Measurements from ENCODE around the gene CACHD1.

Gene CACHD1

DNA sequence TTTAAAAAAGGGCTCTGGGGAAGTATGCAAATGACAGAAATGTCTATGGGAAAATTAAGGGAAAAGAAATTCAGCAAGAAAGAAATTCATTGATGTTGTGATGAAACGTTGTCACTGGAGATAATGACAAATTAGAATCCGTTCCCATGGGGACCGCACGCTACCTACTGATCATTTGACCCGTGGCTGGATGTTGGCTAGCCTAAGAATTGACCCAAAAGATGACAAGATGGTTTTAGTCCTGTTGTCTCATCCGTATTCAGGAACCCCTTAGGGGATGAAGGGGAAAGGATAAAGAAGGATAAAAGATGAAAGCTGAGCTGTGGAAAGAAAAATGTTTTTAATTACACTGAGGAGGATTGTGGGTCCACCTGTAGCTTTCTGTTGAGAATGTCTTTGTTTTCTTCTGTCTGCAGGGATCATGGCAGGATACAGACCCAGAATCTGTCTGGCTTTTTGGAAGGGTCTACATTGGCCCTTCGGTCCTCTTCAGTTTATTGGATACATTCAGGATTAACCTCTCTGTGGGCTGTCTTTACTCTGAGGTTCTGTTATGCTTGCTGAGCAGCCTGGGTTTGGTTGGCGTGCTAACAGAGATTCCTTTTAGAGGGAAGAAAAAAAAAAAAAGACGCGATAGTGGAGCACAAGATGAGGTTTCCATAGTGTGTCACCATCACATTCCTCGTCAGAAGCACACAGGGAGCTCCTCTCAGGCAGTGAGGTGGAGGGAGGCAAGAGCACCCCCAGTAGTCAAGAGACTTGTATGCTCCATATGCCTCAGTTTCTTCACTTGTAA, 106.2 kb downstream of the CACHD1 start:
- Histone ChIP-seq H3K4ac (ENCODE audit: low read depth, low read length) (no peak overlapping the region), H3K27ac (ENCODE audit: low read depth, low read length) (no peak overlapping the region), H3K79me1 (ENCODE audit: low read length) (no peaks in the 10 kb centered on the region), H3K18ac (ENCODE audit: low read length) (no peak overlapping the region), H3K4me2 (ENCODE audit: low read length) (no peak overlapping the region), H3K4me1 (ENCODE audit: control insufficient read depth in 1 of 2, insufficient read depth in 2 of 2, low read length in 2 of 2) (no peaks in the 10 kb centered on the region), H3K23ac (ENCODE audit: low read length) (no peak overlapping the region), H3K27me3 (ENCODE audit: insufficient read depth, low read length) (no peaks in the 10 kb centered on the region), H3K9me3 (ENCODE audit: insufficient read depth, low read depth, low read length) (no peaks in the 10 kb centered on the region), H4K12ac (ENCODE audit: low read depth, low read length) (no peak overlapping the region), H3K9ac (ENCODE audit: low read length) (no peak overlapping the region), H3K14ac (ENCODE audit: low read length) (no peak overlapping the region), H2AK5ac (ENCODE audit: low read length) (no peak overlapping the region), H2AFZ (ENCODE audit: insufficient read depth, low read length, poor library complexity) (no peak overlapping the region), H3K36me3 (ENCODE audit: control insufficient read depth in 1 of 2, insufficient read depth in 2 of 2, low read length in 2 of 2) (no peaks in the 10 kb centered on the region), H4K8ac (ENCODE audit: low read depth, low read length) (no peak overlapping the region), H3K4me3 (ENCODE audit: low read depth, low read length) (no peak overlapping the region), H4K91ac (ENCODE audit: low read depth, low read length) (no peak overlapping the region), H2BK120ac (ENCODE audit: insufficient read depth, low read length, poor library complexity) (no peak overlapping the region), H3K79me2 (ENCODE audit: control insufficient read depth, insufficient read depth, low read length, poor library complexity) (no peaks in the 10 kb centered on the region), H2BK5ac (ENCODE audit: low read depth, low read length, poor library complexity) (no peak overlapping the region), H2BK12ac (ENCODE audit: low read length) (no peak overlapping the region)
- WGBS (ENCODE audit: extremely low coverage, insufficient coverage, insufficient read length): no CpG with 5 or more reads among the region's 11 CpGs
- no peak for DNase-seq

DNA sequence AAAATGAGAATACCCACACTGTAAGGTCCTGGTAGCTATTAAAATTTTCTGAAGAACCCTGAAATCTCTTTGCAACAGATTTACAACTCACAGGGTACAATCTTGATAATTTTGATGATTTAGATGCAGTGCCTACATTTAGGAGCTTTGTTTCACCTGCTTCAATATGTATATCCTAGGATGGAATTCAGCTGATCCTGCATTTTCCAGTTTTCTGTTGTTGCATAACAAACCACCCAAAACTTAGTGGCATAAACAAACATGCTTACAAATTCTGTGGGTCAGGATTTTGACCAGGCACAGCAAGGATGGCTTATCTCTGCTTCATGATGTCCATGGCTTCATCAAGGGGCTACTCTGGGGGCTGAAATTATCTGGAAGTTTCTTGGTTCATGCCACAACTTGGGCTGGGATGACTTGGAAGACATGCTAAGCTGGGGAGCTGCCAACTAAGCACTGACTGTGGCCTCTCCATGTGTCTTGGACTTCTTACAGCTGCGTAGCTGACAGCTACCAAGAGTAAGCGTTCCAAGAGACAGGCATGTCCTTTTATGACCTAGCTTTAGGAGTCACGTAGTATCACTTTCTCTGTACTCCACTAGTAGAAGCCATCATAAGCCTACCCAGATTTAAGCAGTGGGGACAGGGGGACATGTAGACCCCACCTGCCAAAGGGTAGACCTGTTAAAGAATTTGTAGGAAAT, 108.5 kb downstream of the CACHD1 start:
- H3K23ac ChIP-seq (ENCODE audit: low read length): no peak overlapping the region
- no CpG with 5 or more reads among the region's 3 CpGs for WGBS (ENCODE audit: extremely low coverage, insufficient coverage, insufficient read length)
- H2BK5ac ChIP-seq (ENCODE audit: low read depth, low read length, poor library complexity): no peak overlapping the region

DNA sequence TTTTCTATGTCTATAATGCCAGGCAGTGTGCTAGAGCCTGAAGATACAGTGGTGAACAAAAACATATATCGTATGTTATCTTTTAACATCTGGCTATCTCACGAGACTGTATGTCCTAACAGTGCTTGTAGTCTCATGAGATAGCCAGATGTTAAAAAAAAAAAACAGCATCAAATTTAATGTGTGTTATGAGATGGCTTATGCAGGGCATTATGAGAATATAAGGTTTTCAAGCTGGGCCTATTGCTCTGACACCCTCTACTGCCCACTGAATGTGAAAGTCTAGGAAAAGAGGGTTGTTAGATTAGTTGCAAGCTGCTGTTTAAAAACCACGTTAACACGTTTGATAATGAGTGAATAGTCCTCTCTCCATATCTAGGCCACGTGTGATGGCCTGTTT, 109.8 kb downstream of the CACHD1 start:
- Histone ChIP-seq H4K8ac (ENCODE audit: low read depth, low read length) (no peak overlapping the region), H2AFZ (ENCODE audit: insufficient read depth, low read length, poor library complexity) (no peak overlapping the region), H2BK120ac (ENCODE audit: insufficient read depth, low read length, poor library complexity) (no peak overlapping the region), H3K79me2 (ENCODE audit: control insufficient read depth, insufficient read depth, low read length, poor library complexity) (no peaks in the 10 kb centered on the region), H2BK12ac (ENCODE audit: low read length) (no peak overlapping the region), H4K91ac (ENCODE audit: low read depth, low read length) (no peak overlapping the region), H3K79me1 (ENCODE audit: low read length) (no peaks in the 10 kb centered on the region), H3K14ac (ENCODE audit: low read length) (no peak overlapping the region), H3K4me3 (ENCODE audit: low read depth, low read length) (no peak overlapping the region), H3K23ac (ENCODE audit: low read length) (no peak overlapping the region), H3K36me3 (ENCODE audit: control insufficient read depth in 1 of 2, insufficient read depth in 2 of 2, low read length in 2 of 2) (no peaks in the 10 kb centered on the region), H3K9me3 (ENCODE audit: insufficient read depth, low read depth, low read length) (no peaks in the 10 kb centered on the region), H3K27me3 (ENCODE audit: insufficient read depth, low read length) (no peaks in the 10 kb centered on the region), H3K27ac (ENCODE audit: low read depth, low read length) (no peak overlapping the region), H3K4me2 (ENCODE audit: low read length) (no peak overlapping the region), H2AK5ac (ENCODE audit: low read length) (no peak overlapping the region), H2BK5ac (ENCODE audit: low read depth, low read length, poor library complexity) (no peak overlapping the region), H3K4me1 (ENCODE audit: control insufficient read depth in 1 of 2, insufficient read depth in 2 of 2, low read length in 2 of 2) (no peaks in the 10 kb centered on the region), H3K18ac (ENCODE audit: low read length) (no peak overlapping the region), H3K4ac (ENCODE audit: low read depth, low read length) (no peak overlapping the region), H4K12ac (ENCODE audit: low read depth, low read length) (no peak overlapping the region), H3K9ac (ENCODE audit: low read length) (no peak overlapping the region)
- no peak for DNase-seq
- no CpG with 5 or more reads among the region's 5 CpGs for WGBS (ENCODE audit: extremely low coverage, insufficient coverage, insufficient read length)

More for the DNA sequence above, 108.5 kb downstream of the CACHD1 start:
- Histone ChIP-seq H3K79me1 (ENCODE audit: low read length) (no peaks in the 10 kb centered on the region), H2BK12ac (ENCODE audit: low read length) (no peak overlapping the region), H3K79me2 (ENCODE audit: control insufficient read depth, insufficient read depth, low read length, poor library complexity) (no peaks in the 10 kb centered on the region), H3K4ac (ENCODE audit: low read depth, low read length) (no peak overlapping the region), H4K91ac (ENCODE audit: low read depth, low read length) (no peak overlapping the region), H3K4me1 (ENCODE audit: control insufficient read depth in 1 of 2, insufficient read depth in 2 of 2, low read length in 2 of 2) (no peaks in the 10 kb centered on the region), H3K4me2 (ENCODE audit: low read length) (no peak overlapping the region), H3K27ac (ENCODE audit: low read depth, low read length) (no peak overlapping the region), H3K14ac (ENCODE audit: low read length) (no peak overlapping the region), H4K12ac (ENCODE audit: low read depth, low read length) (no peak overlapping the region), H3K27me3 (ENCODE audit: insufficient read depth, low read length) (no peaks in the 10 kb centered on the region), H2AK5ac (ENCODE audit: low read length) (no peak overlapping the region), H3K18ac (ENCODE audit: low read length) (no peak overlapping the region), H3K36me3 (ENCODE audit: control insufficient read depth in 1 of 2, insufficient read depth in 2 of 2, low read length in 2 of 2) (no peaks in the 10 kb centered on the region), H3K9me3 (ENCODE audit: insufficient read depth, low read depth, low read length) (no peaks in the 10 kb centered on the region), H2AFZ (ENCODE audit: insufficient read depth, low read length, poor library complexity) (no peak overlapping the region), H3K4me3 (ENCODE audit: low read depth, low read length) (no peak overlapping the region), H2BK120ac (ENCODE audit: insufficient read depth, low read length, poor library complexity) (no peak overlapping the region), H3K9ac (ENCODE audit: low read length) (no peak overlapping the region), H4K8ac (ENCODE audit: low read depth, low read length) (no peak overlapping the region)
- no peak for DNase-seq

DNA sequence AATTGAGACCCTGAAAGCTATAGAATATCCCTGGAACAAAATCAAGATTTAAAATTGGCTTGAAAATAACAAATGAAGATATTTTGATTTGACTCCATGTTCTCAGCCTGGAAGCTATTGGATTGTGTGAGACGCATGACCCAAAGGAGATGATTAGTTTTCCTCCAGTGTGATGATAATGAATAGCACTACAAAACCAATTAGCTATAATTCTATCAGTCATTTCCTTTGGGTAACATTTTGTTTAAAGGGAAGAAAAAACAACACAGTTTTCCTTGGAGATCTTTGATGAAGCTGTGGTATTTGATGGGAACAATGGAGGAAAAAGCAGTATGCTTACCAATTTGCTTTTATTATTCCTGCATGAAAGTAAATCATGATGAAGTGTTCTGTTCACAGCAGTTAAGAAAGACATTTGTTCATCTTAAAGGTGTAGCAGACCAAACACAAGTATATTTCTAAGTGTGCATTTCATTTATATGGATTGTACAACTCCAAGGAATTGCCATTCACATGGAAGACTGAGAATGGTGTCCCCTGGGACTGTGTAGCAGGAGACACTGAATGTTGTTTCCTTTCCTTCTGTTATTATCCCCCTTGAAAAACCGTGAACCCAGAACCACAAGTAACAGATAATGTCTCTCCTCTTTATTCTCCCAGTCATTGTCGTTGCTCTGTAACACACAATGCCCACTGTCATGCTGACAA, 111.4 kb downstream of the CACHD1 start:
- Histone ChIP-seq H2BK12ac (ENCODE audit: low read length) (no peak overlapping the region), H3K18ac (ENCODE audit: low read length) (no peak overlapping the region), H4K8ac (ENCODE audit: low read depth, low read length) (no peak overlapping the region), H3K79me1 (ENCODE audit: low read length) (no peaks in the 10 kb centered on the region), H2AFZ (ENCODE audit: insufficient read depth, low read length, poor library complexity) (no peak overlapping the region), H3K27ac (ENCODE audit: low read depth, low read length) (no peak overlapping the region), H2AK5ac (ENCODE audit: low read length) (no peak overlapping the region), H3K4me1 (ENCODE audit: control insufficient read depth in 1 of 2, insufficient read depth in 2 of 2, low read length in 2 of 2) (no peaks in the 10 kb centered on the region), H3K79me2 (ENCODE audit: control insufficient read depth, insufficient read depth, low read length, poor library complexity) (no peaks in the 10 kb centered on the region), H2BK5ac (ENCODE audit: low read depth, low read length, poor library complexity) (no peak overlapping the region), H3K27me3 (ENCODE audit: insufficient read depth, low read length) (no peaks in the 10 kb centered on the region), H3K14ac (ENCODE audit: low read length) (no peak overlapping the region), H3K23ac (ENCODE audit: low read length) (no peak overlapping the region), H3K4me2 (ENCODE audit: low read length) (no peak overlapping the region), H4K91ac (ENCODE audit: low read depth, low read length) (no peak overlapping the region), H3K4ac (ENCODE audit: low read depth, low read length) (no peak overlapping the region), H3K9ac (ENCODE audit: low read length) (no peak overlapping the region), H3K36me3 (ENCODE audit: control insufficient read depth in 1 of 2, insufficient read depth in 2 of 2, low read length in 2 of 2) (no peaks in the 10 kb centered on the region), H3K9me3 (ENCODE audit: insufficient read depth, low read depth, low read length) (no peaks in the 10 kb centered on the region), H2BK120ac (ENCODE audit: insufficient read depth, low read length, poor library complexity) (no peak overlapping the region), H4K12ac (ENCODE audit: low read depth, low read length) (no peak overlapping the region), H3K4me3 (ENCODE audit: low read depth, low read length) (no peak overlapping the region)
- WGBS (ENCODE audit: extremely low coverage, insufficient coverage, insufficient read length): no CpG with 5 or more reads among the region's 3 CpGs
- DNase-seq: no peak

All from trophoblast cell (in vitro differentiated cells and primary cell).